A673 (cell line): ENCODE measurements around the gene TREML4.

ENCODE experiments used
- CTCF ChIP-seq: fragments of 300-800, 200-600 bp; sonication (generic); conservative IDR thresholded peaks from 2 replicates; pipeline ENCODE4 v1.5.1; 2017; ENCODE audit warnings: low read depth, mild to moderate bottlenecking, antibody characterized with exemption, low read length, moderate library complexity, mixed read lengths
- EZH2 ChIP-seq: fragments of 200-600 bp; sonication (generic); IDR thresholded peaks from 2 replicates; pipeline ENCODE4 v1.6.1; 2017; ENCODE audit warnings: borderline replicate concordance, low read depth, mild to moderate bottlenecking, mixed read lengths, antibody characterized with exemption, low read length; ENCODE audit not compliant: poor library complexity, severe bottlenecking

DNA sequence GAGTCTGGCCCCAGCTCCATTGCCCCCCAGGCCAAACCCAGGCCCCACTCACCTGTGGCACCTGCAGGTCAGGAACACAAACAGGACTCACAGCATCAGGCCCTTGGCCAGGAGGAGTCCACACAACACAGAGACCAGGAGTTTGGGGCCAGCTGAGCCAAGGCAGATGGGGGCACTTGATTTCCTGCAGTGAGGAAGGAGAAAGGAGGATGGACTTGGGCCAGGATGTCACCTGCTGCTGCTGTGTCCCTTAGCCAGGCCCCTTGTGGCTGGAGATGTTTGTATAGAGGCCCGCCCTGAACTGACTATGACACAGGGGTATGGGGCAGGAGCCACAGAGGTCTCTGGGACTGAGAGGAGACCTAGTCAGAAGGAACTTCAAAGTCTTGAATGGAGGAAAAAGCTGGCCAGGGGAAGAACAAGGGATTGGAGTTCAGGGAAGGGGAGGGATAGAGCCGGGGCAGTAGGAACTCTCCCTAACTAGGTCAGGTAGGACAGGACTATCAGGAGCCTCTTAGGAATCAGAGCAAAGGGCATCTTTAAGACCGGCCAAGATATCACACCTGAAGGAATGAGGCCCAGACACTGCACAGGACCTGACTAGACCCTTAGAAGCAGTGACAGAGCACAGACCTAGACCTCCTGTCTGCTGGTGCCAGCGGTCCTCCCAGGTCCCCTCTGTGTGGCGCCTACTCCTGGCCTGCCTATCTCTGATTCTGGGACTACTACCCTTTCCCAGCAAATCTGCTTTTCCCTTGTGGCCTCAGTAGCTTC is 18.4 kb upstream of the TREML4 start:
- TF ChIP-seq CTCF, result no peak
- no peak for TF ChIP-seq EZH2
